Stimulated activated CD8-positive, alpha-beta memory T cell treated with anti-CD3 and anti-CD28 coated beads, Interleukin-4, amount 100 ng/mL, for 4 hours (primary cell): ENCODE results near the gene MT1A.
"Not testable (repeated sequence)": the region's sequence is repeated elsewhere in the genome, so short reads cannot be mapped to it uniquely, and the experiment has no call there.

Experiments used
- DNase-seq, 2 donors: peaks; one replicate each; pipeline ENCODE4 v3.0.0-alpha.2; 2020; ENCODE audit warnings: low read depth in 2 of 2, low spot score in 1 of 2

Gene MT1A

DNA sequence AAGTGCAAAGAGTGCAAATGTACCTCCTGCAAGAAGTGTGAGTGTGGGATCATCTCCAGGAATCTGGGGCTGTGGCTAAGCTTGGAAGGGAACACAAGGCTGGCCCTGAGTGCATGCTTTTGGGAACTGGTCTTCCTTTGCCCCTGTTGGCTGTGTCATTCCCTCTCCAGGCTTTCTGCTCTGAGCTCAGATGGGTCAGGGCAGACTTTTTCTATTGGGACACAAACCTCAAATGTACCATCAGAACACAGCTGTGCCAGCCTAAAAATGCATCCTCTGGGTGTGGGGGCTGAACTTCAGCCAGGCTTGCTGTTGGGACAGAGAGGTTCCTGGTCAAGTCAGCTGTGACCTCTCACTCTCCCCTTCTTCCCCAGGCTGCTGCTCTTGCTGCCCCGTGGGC lies 14.1 kb downstream of the MT1A start:
- no peak for DNase-seq

DNA sequence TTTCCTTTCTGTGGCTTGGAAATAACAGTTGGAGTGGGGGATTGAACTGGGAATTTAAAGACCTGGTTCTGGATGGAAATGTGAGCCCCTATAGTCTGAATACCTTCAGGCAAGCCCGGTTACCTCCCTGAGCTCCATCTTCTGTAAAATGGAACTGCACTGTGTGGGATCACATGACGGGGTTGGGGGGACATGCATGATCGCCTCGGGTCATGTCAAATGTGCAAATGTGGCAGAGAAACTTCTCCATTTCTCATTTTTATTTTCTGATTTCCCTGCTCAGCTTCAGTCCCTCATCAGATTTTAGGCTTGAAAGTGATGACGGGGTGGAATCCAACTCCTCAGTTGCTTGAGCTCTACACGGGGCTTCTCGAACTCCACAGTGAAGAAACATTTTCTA lies 14.8 kb downstream of the MT1A start:
- no peak for DNase-seq

DNA sequence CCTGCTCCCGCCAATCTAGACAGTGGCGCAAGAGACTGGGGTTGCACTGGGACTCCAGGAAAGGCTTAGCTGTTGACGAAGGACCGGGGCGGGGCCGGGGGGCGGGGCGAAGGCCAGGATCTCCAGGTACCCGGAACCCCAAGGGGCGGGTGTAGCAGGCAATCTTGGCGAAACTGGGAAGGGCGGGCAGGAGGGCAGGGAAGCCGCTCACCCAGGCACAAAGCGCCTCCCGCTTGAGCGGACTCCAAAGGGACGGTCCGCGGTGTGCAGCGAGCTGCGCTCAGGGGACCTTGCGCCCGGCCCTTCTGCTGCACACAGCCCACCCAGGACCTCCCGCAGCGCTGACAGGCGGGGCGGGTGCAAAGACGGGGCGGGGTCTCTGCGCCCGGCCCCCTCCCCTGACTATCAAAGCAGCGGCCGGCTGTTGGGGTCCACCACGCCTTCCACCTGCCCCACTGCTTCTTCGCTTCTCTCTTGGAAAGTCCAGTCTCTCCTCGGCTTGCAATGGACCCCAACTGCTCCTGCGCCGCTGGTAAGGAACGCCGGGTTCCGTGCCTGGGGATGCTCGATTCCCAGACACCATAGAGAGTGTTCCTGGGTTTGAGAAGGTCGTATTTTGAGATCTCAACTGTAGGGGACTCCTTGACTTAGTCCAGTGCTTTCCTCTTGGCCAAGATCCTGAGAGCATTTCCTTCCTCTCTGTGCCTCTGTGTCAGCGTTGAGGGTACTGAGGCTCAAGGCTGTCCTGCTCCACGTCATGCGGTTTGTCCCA lies 19.3 kb downstream of the MT1A start, which contains the start of gene MT1F:
Gene MT1F, plus strand, starts transcription at position 405 of the 772 bp plus-strand sequence. Its CDS starts 100 bp downstream, at position 505.
- peak; percentile 27 to 47 for DNase-seq

DNA sequence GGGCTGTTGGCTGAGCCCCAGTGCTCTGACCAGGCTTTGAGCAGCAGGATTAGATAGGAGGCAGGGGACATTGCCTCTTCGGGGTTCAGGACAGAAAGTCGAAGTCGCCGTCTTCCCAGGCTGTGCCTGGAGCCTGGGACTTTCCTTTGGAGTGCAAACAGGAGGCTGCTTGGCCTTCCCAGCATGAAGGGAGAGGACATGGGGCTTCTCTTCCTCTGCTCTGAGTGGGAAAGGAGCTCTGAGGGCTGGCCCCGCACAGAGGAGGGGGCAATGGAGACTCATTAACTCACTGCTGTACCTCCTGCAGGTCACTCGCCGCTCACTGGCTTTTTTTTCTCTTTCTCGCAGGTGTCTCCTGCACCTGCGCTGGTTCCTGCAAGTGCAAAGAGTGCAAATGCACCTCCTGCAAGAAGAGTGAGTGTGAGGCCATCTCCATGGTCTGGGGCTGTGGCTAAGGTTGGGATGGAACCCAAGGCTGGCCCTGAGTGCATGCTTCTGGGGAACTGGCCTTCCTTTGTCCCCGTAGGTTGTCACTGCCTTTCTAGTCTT lies 19.9 kb downstream of the MT1A start:
- no peak for DNase-seq

DNA sequence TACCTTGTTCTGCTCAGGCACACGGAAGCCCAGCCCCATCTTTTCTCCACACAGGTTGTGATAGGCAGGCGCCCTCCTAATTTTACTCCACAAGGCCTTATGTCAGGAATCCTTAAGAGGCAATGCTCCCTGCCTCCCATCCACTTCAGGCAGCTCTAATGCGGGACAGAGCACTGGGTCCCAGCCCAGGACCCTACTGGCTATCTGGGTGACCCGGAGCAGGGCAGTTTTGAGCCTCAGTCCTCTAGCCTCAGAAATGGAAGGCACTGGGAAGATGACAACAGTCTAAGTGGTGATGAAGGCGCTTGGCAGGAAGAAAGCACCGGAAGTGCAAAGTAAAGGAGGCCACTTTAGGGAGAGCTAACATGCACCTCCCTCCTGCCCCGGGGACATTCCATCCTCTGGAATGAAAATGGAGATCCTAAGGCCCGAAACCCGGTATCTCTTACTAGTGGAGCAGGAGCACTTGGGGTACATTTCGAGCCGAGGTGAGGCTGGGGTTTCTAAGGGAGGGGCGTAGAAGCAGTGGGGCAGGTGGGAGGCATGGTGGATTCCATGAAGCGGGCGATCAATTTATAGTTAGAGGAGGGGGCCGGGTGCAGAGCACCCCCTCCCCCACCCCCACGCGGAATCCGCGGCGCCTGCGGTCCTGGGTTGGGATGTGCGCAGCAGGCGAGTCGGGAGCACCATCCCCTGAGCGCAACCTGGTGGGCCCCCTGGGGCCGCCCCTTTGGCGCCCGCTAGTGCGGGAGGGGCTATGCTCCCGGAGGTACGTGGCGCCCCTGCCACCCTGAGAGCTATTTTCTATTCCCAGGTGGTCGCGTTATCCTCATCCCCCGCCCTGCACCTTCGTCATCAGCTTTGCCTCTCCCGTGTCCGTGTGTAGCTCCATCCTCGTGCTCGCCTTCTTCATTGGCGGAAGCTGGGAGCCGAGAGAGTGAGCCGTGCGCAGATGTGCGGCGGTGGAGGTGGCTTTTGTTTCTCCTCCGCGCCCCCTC lies 24.2 kb downstream of the MT1A start:
- no peak for DNase-seq

DNA sequence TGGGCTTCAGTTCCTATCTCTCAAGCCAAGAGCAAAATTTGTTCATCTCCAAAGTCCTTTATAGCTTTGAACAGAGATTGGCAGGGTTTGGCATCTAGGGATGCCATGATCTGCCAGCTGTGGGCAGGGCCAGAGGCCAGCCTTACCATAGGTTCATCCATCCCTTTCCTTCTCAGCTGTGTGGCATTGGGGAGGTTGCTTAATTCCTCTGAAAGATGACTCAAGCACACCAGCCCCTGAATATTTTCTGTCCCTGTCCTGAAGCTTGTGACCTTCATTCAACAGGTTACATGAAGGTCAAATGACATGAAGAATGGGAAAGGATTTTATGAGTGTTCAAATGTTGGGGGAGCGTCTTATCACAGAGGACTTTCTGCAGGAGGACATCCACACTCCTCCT lies 26.0 kb downstream of the MT1A start:
- DNase-seq: no peak

DNA sequence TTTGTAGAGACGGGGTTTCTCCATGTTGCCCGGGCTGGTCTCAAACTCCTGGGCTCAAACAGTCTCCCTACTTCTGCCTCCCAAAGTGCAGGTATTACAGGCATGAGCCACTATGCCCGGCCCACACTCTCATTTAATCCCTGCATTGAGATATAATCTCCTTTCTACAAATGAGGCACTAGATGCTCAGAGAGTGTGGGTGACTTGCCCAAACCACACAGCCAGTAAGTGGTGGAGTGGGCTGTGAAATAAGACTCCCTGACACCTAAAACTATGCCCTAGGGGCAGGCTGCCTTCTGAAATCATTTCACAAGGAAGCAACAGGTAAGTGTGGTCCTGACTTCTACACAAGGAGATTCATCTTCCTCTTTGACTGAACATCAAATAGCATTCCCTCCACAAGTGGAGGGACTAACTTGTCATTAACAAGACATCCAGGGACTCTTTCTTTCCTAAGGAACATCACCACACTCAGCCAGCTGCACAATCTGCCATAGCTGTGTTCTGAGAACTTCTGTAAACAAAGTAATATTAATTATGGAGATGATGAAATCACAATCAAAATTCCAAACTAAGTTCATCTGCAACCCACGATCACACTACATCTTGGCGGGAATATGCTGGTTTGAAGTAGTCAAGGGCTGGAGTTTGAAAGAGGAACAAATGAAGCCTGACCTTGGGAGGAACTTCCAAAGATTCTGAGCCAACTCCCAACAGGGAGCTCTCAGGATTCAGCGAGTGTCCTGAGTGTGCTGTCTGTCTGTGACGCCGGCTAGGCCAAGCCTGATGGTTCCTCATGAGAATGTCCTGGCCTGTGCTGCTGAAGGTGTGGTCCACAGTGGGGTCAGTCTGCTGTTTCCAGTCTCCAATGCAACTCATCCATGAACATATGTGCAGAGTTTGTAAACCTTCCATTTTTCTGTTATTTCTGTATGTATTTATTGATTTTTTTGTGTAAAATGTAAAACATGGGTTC lies 27.1 kb downstream of the MT1A start:
- DNase-seq: not testable (repeated sequence)

DNA sequence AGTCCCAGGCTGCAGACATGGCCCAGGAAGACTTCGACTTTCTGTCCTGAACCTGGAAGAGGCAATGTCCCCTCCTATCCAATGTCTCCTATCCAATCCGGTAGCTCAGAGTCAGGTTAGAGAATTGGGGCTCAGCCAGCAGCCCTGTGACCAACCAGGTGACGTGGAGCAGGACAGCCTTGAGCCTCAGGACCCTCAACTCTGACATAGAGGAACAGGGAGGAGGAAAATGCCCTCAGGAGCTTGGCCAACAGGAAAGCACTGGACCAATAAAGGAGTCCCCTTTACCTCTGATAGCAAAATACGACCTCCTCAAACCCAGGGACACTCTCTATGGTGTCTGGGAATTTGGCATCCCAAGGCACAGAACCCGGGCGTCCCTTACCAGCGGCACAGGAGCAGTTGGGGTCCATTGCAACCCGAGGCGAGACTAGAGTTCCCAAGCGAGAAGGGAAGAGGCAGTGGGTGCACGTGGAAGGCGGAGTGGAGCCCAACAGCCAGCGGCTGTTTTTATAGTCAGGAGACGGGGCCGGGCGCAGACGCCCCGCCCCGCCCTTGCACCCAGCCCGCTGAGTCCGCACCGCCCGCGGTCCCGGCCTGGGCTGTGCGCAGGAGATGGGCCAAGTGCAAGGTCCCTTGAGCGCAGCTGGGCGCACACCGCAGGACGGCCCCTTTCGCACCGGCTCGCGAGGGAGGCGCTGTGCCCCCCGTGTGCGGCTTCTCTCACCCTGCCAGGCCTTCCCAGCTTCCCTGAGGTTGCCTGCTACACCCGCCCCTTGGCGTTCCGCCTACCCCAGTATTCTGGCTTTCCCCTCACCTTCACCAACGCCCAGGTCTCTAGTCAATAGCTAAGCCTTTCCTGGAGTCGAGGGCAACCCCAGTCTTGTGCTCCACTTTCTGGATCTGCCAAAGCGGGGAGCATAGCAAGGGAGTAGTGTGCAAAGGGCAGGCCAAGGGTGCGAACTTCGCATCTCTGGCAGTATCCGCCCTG lies 29.4 kb downstream of the MT1A start, which contains the start of gene MT1G:
Gene MT1G, minus strand, starts transcription at position 485 of the 991 bp plus-strand sequence. Its CDS starts 72 bp downstream, at position 413.
- DNase-seq: no peak

DNA sequence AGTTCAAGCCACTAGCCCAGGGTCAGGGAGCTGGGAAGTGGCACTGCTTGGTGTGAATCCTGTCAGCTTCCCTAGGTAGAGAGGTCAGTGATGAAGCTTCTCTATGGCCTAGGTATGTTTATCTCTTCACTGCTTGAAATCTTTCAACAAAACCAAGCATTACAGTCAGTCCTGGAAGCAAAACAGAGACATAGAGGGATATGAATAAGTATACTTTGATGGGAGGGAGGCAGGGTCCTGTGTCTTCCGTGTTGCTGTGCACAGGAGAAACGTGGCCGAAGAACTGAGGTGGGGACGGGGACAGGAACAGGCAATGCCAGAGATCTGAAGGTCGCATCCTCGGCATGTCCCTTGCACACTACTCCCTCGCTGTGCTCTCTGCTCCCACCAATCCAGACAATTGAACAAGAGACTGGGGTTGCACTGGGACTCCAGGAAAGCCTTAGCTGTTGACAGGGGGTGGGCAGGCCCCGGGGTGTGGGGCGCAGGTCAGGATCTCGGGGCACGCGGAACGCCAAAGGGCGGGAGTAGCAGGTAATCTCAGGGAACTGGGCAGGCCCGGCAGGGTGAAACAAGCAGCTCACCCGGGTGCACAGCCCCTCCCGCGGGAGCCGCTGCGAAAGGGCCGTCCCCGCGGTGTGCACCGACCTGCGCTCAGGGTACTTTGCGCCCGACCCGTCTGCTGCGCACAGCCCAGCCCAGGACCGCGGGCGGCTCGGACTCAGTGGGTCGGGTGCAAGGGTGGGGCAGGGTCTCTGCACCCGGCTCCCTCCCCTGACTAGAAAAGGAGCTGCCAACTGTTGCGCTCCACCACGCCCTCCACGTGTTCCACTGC lies 30.8 kb downstream of the MT1A start, which contains the start of gene MT1H:
Gene MT1H, plus strand, starts transcription at position 810 of the 835 bp plus-strand sequence. CDS start 71 bp downstream, outside the sequence.
- DNase-seq: no peak

DNA sequence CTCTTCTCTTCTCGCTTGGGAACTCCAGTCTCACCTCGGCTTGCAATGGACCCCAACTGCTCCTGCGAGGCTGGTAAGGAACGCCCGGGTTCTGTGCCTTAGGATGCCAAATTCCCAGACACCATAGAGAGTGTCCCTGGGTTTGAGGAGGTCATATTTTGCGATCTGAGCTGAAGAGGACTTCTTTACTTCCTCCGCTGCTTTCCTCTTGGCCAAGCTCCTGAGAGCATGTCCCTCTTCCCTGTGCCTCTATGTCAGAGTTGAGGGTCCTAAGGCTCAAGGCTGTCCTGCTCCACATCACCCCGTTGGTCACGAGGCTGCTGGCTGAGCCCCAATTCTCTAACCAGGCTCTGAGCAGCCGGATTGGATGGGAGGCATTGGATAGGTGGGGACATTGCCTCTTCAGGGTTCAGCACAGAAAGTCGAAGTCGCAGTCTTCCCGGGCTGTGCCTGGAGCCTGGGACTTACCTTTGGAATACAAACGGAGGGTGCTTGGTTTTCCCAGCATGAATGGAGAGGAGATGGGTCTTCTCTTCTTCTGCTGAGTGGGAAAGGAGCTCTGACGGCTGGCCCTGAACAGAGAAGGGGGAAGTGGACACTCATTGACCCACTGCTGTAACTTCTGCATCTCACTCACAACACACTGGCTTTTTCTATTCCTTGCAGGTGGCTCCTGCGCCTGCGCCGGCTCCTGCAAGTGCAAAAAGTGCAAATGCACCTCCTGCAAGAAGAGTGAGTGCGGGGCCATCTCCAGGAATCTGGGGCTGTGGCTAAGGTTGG lies 31.6 kb downstream of the MT1A start:
- no peak for DNase-seq

DNA sequence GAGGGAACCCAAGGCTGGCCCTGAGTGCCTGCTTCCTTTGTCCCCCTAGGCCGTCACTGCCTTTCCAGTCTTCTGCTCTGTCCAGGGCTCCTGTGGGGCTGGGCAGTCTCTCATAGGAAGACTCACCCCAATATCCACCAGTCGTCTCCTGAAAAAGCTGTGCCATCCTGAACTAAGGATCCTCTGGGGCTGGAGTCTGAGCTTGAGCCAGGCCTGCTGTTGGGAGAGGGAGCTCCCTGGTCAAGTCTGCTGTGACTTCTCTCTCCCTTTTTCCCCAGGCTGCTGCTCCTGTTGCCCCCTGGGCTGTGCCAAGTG lies 32.1 kb downstream of the MT1A start:
- DNase-seq: no peak

DNA sequence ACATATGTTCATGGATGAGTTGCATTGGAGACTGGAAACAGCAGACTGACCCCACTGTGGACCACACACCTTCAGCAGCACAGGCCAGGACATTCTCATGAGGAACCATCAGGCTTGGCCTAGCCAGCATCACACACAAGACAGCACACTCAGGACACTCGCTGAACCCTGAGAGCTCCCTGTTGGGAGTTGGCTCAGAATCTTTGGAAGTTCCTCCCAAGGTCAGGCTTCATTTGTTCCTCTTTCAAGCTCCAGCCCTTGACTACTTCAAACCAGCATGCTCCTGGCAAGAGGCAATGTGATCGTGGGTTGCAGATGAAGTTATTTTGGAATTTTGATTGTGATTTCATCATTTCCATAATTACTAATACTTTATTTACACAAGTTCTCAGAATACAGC lies 33.2 kb downstream of the MT1A start:
- DNase-seq: not testable (repeated sequence)

DNA sequence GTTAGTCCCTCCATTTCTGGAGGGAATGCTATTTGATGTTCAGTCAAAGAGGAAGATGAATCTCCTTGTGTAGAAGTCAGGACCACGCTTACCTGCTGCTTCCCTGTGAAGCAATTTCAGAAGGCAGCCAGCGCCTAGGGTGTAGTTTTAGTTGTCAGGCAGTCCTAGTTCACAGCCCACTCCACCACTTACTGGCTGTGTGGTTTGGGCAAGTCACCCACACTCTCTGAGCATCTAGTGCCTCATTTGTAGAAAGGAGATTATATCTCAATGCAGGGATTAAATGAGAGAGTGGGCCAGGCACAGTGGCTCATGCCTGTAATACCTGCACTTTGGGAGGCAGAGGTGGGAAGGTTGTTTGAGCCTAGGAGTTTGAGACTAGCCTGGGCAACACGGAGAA lies 33.7 kb downstream of the MT1A start:
- DNase-seq: not testable (repeated sequence)

DNA sequence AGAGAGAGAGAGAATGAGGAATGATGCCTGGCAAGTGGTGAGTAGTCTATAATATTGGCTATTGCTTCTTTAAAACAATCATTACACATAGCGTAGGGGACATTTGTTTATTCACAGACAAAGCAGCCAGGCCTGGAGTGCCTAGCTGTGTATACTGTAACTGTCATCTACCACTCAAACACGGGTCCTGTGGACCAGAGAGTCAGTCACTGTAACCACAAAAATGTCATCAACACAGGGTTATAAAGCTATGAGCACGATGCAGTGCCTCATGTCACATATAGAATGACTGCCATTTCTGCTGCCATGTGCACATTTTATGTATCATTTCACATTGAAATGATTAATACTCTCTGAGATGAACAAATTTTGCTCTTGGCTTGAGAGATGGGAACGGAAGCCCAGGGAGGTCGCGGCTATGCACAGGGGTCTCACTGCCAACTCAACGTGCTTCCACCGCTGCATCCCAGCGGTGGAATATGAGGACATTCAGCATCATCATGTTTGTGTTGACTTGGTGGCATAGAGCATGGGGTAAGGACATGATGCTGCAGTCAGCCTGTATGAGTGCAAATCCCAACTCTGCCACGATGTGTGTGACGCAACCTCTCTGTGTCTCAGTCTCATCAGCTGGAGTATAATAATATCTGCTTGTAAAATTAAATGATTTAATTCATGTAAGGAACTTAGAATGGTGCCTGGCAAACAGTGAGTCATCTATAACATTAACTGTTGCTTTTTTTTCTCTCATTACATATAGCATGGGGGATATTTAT lies 34.5 kb downstream of the MT1A start:
- DNase-seq: no peak

DNA sequence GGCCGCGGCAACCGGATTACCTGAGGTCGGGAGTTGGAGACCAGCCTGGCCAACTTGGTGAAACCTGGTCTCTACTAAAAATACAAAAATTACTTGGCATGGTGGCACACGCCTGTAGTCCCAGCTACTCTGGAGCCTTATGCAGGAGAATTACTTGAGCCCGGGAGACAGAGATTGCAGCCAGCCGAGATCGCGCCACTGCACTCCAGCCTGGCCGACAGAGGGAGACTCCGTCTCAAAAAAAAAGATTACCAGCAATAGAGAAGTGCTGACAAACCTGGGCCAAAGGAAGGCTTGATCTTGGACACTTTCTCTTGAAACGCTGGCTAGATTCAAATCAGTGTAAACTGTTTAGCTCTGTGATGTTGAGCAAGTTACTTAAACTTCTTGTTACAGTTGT lies 35.5 kb downstream of the MT1A start:
- no peak for DNase-seq

DNA sequence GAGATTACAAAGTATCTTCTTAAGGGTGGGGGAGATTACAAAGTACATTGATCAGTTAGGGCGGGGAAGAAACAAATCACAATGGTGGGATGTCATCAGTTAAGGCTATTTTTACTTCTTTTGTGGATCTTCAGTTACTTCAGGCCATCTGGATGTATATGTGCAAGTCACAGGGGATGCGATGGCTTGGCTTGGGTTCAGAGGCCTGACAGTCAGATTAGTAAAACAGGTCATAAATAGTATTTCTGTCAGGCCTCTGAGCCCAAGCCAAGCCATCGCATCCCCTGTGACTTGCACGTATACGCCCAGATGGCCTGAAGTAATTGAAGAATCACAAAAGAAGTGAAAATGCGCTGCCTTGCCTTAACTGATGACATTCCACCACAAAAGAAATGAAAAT lies 36.1 kb downstream of the MT1A start:
- DNase-seq: not testable (repeated sequence)
